ENCODE measurements around the gene RIMKLB.

GRCh38 chr12:8658346-8658745 lies 39.4 kb upstream of the RIMKLB start:
- no peak for TF ChIP-seq CTCF (IDR thresholded peaks at IDR 0.05 in 8 of 11, conservative IDR thresholded peaks at IDR 0.05 in 3 of 11)
- no peak for TF ChIP-seq POLR2AphosphoS5 (IDR thresholded peaks at IDR 0.05)
- no peak for TF ChIP-seq POLR2A (IDR thresholded peaks at IDR 0.05)
